Nasal cavity respiratory epithelium epithelial cell of viscerocranial mucosa (primary cell): ENCODE measurements around the gene ARL6IP5. TPM values are rescaled to one million over a fixed set of nuclear protein-coding genes. Genes with fewer than 3 reads are reported as not detected.

Experiments
- total RNA-seq: library from RNA; depleted of rRNA; stranded (reverse); fragments of >200 nt; gene quantifications from 2 replicates; pipeline ENCODE4 v1.2.3, GENCODE V29; 2014

ARL6IP5 gene
- 41.0 and 97.0 TPM in 2 replicates for total RNA-seq

DNA sequence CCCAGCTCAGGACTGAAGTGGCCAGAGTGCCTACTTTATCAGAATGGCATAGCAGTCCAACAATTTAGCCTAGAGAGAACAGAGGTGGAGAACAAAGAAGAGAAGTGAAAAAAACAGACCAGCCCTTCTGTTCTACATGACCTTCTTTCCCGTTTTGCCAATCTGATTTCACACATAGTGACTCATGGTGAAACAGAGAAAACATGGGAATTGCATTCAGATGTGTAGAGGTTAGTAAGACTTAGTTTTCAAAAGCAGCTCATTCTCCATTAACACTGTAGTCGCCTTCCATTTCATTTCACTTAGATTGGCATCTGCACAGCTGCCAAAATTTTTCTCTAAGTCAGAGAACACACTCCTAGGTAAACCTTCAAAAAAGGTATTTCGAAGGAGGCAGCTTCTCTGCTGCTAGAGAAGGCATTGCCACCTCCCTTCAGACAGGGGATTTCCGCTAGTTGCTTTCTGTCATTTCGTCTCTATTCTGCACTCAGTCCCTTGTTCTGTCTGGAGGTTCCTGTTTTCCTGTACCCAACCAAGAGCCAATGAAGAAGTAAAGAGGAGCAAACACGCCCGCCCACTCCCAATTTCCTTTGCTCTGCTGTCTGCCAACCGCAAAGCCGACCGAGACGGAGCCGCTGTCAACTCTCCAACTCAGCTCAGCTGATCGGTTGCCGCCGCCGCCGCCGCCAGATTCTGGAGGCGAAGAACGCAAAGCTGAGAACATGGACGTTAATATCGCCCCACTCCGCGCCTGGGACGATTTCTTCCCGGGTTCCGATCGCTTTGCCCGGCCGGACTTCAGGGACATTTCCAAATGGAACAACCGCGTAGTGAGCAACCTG lies at the start of gene ARL6IP5:
TSS of gene ARL6IP5 (plus strand) at position 612 of the 842 bp plus-strand sequence. CDS start at position 723, 111 bp downstream.

GRCh38 chr3:69051756-69052471 lies 32.8 kb upstream of the ARL6IP5 start, which contains the start of gene TMF1:
TMF1 (minus strand) TSS chr3:69052333; CDS start chr3:69052086, 247 bp downstream.

GRCh38 chr3:69080233-69080920 lies 4.4 kb upstream of the ARL6IP5 start, which contains the start of gene UBA3:
UBA3 (minus strand) TSS chr3:69080365; CDS start chr3:69080353, 12 bp downstream.

GRCh38 chr3:69122403-69122802 lies 37.7 kb downstream of the ARL6IP5 start, which contains the start of gene LMOD3:
LMOD3 (minus strand) TSS chr3:69122595; CDS start chr3:69122386, 209 bp downstream.

Other genes with a start within 250 kb of the ARL6IP5 start
- gene TAFA4, start 152.4 kb upstream of the ARL6IP5 start, total RNA-seq, result not detected in 2 replicates
- 33.5 and 49.3 TPM in 2 replicates for gene EOGT, start 71.3 kb upstream of the ARL6IP5 start, total RNA-seq
- gene TMF1, start 32.6 kb upstream of the ARL6IP5 start, total RNA-seq, result 40.0 and 49.7 TPM in 2 replicates
- gene UBA3, start 4.6 kb upstream of the ARL6IP5 start, total RNA-seq, result 54.3 and 63.6 TPM in 2 replicates
- not detected in 2 replicates for gene LMOD3, start 37.7 kb downstream of the ARL6IP5 start, total RNA-seq